8988T (cell line): Measurements from ENCODE around the gene ZNF582.

ENCODE experiments used
- DNase-seq: peaks from one replicate; pipeline ENCODE4 v3.0.0; 2011

ZNF582 gene

GRCh38 chr19:56393119-56394012 lies at the start of gene ZNF582:
Gene ZNF582 (minus strand): TSS chr19:56393534. CDS start chr19:56391752, 1,782 bp downstream.
- DNase-seq: no peak

- DNase-seq: no peak
Measured at GRCh38 chr19:56441206-56441792, 48.0 kb upstream of the ZNF582 start.

GRCh38 chr19:56423985-56424353 lies 30.6 kb upstream of the ZNF582 start:
- DNase-seq: no peak

- DNase-seq: no peak
Measured at GRCh38 chr19:56423276-56423984, 30.1 kb upstream of the ZNF582 start.

- no peak for DNase-seq
Measured at GRCh38 chr19:56405062-56405461, 11.7 kb upstream of the ZNF582 start.

GRCh38 chr19:56404705-56405056 lies 11.3 kb upstream of the ZNF582 start:
- no peak for DNase-seq

- DNase-seq: peak; percentile 89
Measured at GRCh38 chr19:56403764-56404704, 10.7 kb upstream of the ZNF582 start, which contains the start of gene ZNF583. Gene ZNF583 (plus strand): TSS chr19:56404332. CDS start chr19:56407115, 2,783 bp downstream.

- no peak for DNase-seq
Measured at GRCh38 chr19:56403261-56403660, 9.9 kb upstream of the ZNF582 start.

- no peak for DNase-seq
Measured at GRCh38 chr19:56400485-56400884, 7.2 kb upstream of the ZNF582 start.

GRCh38 chr19:56398809-56399208 lies 5.5 kb upstream of the ZNF582 start:
- no peak for DNase-seq

- DNase-seq: no peak
Measured at GRCh38 chr19:56383826-56384605, 9.3 kb downstream of the ZNF582 start.

GRCh38 chr19:56377105-56377924 lies 16.0 kb downstream of the ZNF582 start:
- DNase-seq: no peak

GRCh38 chr19:56372281-56372680 lies 21.1 kb downstream of the ZNF582 start:
- no peak for DNase-seq

- DNase-seq: no peak
Measured at GRCh38 chr19:56369886-56370676, 23.3 kb downstream of the ZNF582 start.

- DNase-seq: no peak
Measured at GRCh38 chr19:56367829-56368711, 25.3 kb downstream of the ZNF582 start.

GRCh38 chr19:56360841-56361240 lies 32.5 kb downstream of the ZNF582 start:
- DNase-seq: no peak

- DNase-seq: no peak
Measured at GRCh38 chr19:56356944-56357343, 36.4 kb downstream of the ZNF582 start.

- no peak for DNase-seq
Measured at GRCh38 chr19:56355517-56355916, 37.8 kb downstream of the ZNF582 start.

GRCh38 chr19:56351208-56351607 lies 42.1 kb downstream of the ZNF582 start:
- no peak for DNase-seq
